Skeletal muscle tissue (tissue), 4 donors: Measurements from ENCODE around the gene IL22RA2. TPM values are rescaled to one million over a fixed set of nuclear protein-coding genes. Genes with fewer than 3 reads are reported as not detected.

Experiments used
- H3K27ac ChIP-seq: one replicate; pipeline ENCODE4 v1.7.0; 2013; ENCODE audit warnings: mild to moderate bottlenecking, low read depth, low read length, inconsistent platforms
- H3K27me3 ChIP-seq, 3 donors: one replicate each; pipeline ENCODE4 v1.7.0; 2013; ENCODE audit warnings: low read length in 3 of 3; ENCODE audit not compliant: control insufficient read depth in 3 of 3, insufficient read depth in 3 of 3
- H3K36me3 ChIP-seq, 3 donors: one replicate each; pipeline ENCODE4 v1.7.0; 2013; ENCODE audit warnings: low read length in 3 of 3; ENCODE audit not compliant: control insufficient read depth in 3 of 3, insufficient read depth in 3 of 3
- H3K4me1 ChIP-seq, 3 donors: one replicate each; pipeline ENCODE4 v1.7.0; 2013; ENCODE audit warnings: low read length in 3 of 3, mild to moderate bottlenecking in 3 of 3; ENCODE audit not compliant: control insufficient read depth in 3 of 3, insufficient read depth in 3 of 3
- H3K4me3 ChIP-seq, 3 donors: one replicate each; pipeline ENCODE4 v1.7.0; 2013; ENCODE audit warnings: low read length in 3 of 3
- H3K9ac ChIP-seq, 3 donors: one replicate each; pipeline ENCODE4 v1.7.0; 2013; ENCODE audit warnings: low read length in 3 of 3, mild to moderate bottlenecking in 3 of 3, moderate library complexity in 2 of 3, low read depth in 1 of 3
- H3K9me3 ChIP-seq, 3 donors: one replicate each; pipeline ENCODE4 v1.7.0; 2013; ENCODE audit warnings: low read length in 3 of 3; ENCODE audit not compliant: control insufficient read depth in 3 of 3
- total RNA-seq: library from RNA; depleted of rRNA; stranded (reverse); fragments of >200 nt; gene quantifications from one replicate; pipeline ENCODE4 v1.2.3, GENCODE V29; 2014
- donor health status: Osteomylitis.

Gene IL22RA2
- total RNA-seq, 1 donor from 2014 or later = not detected

- Histone ChIP-seq H3K9me3 (peaks cover 5 to 17% (median 8%) of the 10 kb centered on the region in 3 donors), H3K9ac (no peak overlapping the region), H3K4me3 (no peak overlapping the region), H3K27me3 (no peaks in the 10 kb centered on the region), H3K36me3 (no peaks in the 10 kb centered on the region), H3K4me1 (no peaks in the 10 kb centered on the region), H3K27ac (no peak overlapping the region)
Measured at GRCh38 chr6:137185290-137185689, 11.8 kb upstream of the IL22RA2 start.

GRCh38 chr6:137182654-137183073 is 9.2 kb upstream of the IL22RA2 start:
- Histone ChIP-seq H3K4me3 (no peak overlapping the region), H3K9ac (no peak overlapping the region), H3K27me3 (no peaks in the 10 kb centered on the region), H3K36me3 (no peaks in the 10 kb centered on the region), H3K27ac (no peak overlapping the region), H3K9me3 (peaks cover 5 to 17% (median 8%) of the 10 kb centered on the region in 3 donors), H3K4me1 (no peaks in the 10 kb centered on the region)

GRCh38 chr6:137181891-137182653 is 8.6 kb upstream of the IL22RA2 start:
- Histone ChIP-seq H3K27me3 (no peaks in the 10 kb centered on the region), H3K9ac (no peak overlapping the region), H3K27ac (no peak overlapping the region), H3K4me1 (no peaks in the 10 kb centered on the region), H3K9me3 (peaks cover 5 to 17% (median 8%) of the 10 kb centered on the region in 3 donors), H3K4me3 (no peak overlapping the region), H3K36me3 (no peaks in the 10 kb centered on the region)

- no peaks in the 10 kb centered on the region for H3K36me3 ChIP-seq
- no peaks in the 10 kb centered on the region for H3K27me3 ChIP-seq
Measured at GRCh38 chr6:137177611-137178010, 4.2 kb upstream of the IL22RA2 start.

GRCh38 chr6:137176729-137177128 is 3.3 kb upstream of the IL22RA2 start:
- Histone ChIP-seq H3K4me1 (no peaks in the 10 kb centered on the region), H3K27ac (no peak overlapping the region), H3K27me3 (no peaks in the 10 kb centered on the region), H3K9me3 (peaks cover 0 to 3% (median 0%) of the 10 kb centered on the region in 3 donors), H3K36me3 (no peaks in the 10 kb centered on the region), H3K4me3 (no peak overlapping the region), H3K9ac (no peak overlapping the region)

More at GRCh38 chr6:137177611-137178010, 4.2 kb upstream of the IL22RA2 start:
- Histone ChIP-seq H3K27ac (no peak overlapping the region), H3K9ac (no peak overlapping the region), H3K4me1 (no peaks in the 10 kb centered on the region), H3K4me3 (no peak overlapping the region), H3K9me3 (peaks cover 0 to 7% (median 0%) of the 10 kb centered on the region in 3 donors)

- no peak overlapping the region for H3K27ac ChIP-seq
- no peaks in the 10 kb centered on the region for H3K27me3 ChIP-seq
- no peak overlapping the region for H3K4me3 ChIP-seq
- no peaks in the 10 kb centered on the region for H3K36me3 ChIP-seq
- peaks cover 0 to 3% (median 0%) of the 10 kb centered on the region in 3 donors for H3K9me3 ChIP-seq
- no peak overlapping the region for H3K9ac ChIP-seq
- no peaks in the 10 kb centered on the region for H3K4me1 ChIP-seq
Measured at GRCh38 chr6:137175868-137176245, 2.4 kb upstream of the IL22RA2 start.

GRCh38 chr6:137175157-137175867 is 1.9 kb upstream of the IL22RA2 start:
- H3K27ac ChIP-seq = no peak overlapping the region
- no peak overlapping the region for H3K9ac ChIP-seq
- no peaks in the 10 kb centered on the region for H3K4me1 ChIP-seq
- no peaks in the 10 kb centered on the region for H3K36me3 ChIP-seq
- no peaks in the 10 kb centered on the region for H3K9me3 ChIP-seq
- no peaks in the 10 kb centered on the region for H3K27me3 ChIP-seq
- no peak overlapping the region for H3K4me3 ChIP-seq

- Histone ChIP-seq H3K27ac (no peak overlapping the region), H3K27me3 (no peaks in the 10 kb centered on the region), H3K4me1 (no peaks in the 10 kb centered on the region), H3K9ac (no peak overlapping the region), H3K4me3 (no peak overlapping the region), H3K36me3 (no peaks in the 10 kb centered on the region), H3K9me3 (no peaks in the 10 kb centered on the region)
Measured at GRCh38 chr6:137172734-137173431, 561 bp downstream of the IL22RA2 start.

- H3K4me3 ChIP-seq = no peak overlapping the region
- H3K9ac ChIP-seq = no peak overlapping the region
- H3K9me3 ChIP-seq = no peaks in the 10 kb centered on the region
- no peaks in the 10 kb centered on the region for H3K27me3 ChIP-seq
- no peaks in the 10 kb centered on the region for H3K36me3 ChIP-seq
- H3K27ac ChIP-seq = no peak overlapping the region
- no peaks in the 10 kb centered on the region for H3K4me1 ChIP-seq
Measured at GRCh38 chr6:137171824-137172733, 1.4 kb downstream of the IL22RA2 start.
